OCI-LY7 (cell line): ENCODE results near the gene SCAP.

Experiments used
- EZH2phosphoT487 ChIP-seq: fragments of 200-600 bp; sonication (generic); IDR thresholded peaks from 2 replicates; pipeline ENCODE4 v1.6.1; 2018; ENCODE audit warnings: low read depth, borderline replicate concordance, mild to moderate bottlenecking, mixed run types, antibody characterized with exemption, low read length, moderate library complexity, mixed read lengths
- TF ChIP-seq, protein P1 (sequence below): fragments of 200-600 bp; sonication (generic); conservative IDR thresholded peaks from 2 replicates; pipeline ENCODE4 v1.5.1; 2014; ENCODE audit warnings: mild to moderate bottlenecking, antibody characterized with exemption, low read length, moderate library complexity, mixed read lengths

DNA sequence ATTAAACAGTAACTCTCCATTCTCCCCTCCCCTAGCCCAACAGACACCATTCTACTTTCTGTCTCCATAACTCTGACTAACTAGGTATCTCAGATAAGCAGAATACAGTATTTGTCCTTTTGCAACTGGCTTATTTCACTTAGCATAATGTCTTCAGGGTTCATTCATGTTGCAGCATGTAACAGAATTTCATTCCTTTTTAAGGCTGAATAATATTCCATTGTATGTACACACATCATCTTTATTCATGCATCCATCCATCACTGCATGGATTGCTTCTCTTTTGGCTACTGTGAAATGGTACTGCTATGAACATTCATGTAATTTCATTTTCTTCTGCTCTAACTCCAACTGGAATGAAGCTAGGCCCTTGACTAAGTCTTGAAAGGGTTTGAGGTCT is 96.9 kb downstream of the SCAP start:
- TF ChIP-seq, protein P1, sequence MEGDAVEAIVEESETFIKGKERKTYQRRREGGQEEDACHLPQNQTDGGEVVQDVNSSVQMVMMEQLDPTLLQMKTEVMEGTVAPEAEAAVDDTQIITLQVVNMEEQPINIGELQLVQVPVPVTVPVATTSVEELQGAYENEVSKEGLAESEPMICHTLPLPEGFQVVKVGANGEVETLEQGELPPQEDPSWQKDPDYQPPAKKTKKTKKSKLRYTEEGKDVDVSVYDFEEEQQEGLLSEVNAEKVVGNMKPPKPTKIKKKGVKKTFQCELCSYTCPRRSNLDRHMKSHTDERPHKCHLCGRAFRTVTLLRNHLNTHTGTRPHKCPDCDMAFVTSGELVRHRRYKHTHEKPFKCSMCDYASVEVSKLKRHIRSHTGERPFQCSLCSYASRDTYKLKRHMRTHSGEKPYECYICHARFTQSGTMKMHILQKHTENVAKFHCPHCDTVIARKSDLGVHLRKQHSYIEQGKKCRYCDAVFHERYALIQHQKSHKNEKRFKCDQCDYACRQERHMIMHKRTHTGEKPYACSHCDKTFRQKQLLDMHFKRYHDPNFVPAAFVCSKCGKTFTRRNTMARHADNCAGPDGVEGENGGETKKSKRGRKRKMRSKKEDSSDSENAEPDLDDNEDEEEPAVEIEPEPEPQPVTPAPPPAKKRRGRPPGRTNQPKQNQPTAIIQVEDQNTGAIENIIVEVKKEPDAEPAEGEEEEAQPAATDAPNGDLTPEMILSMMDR: no peak
- no peak for TF ChIP-seq EZH2phosphoT487
